ENCODE measurements around the gene ETV3.
A peak's percentile ranks its signal among the peaks of the same experiment; 100 is the strongest.

Gene ETV3

DNA sequence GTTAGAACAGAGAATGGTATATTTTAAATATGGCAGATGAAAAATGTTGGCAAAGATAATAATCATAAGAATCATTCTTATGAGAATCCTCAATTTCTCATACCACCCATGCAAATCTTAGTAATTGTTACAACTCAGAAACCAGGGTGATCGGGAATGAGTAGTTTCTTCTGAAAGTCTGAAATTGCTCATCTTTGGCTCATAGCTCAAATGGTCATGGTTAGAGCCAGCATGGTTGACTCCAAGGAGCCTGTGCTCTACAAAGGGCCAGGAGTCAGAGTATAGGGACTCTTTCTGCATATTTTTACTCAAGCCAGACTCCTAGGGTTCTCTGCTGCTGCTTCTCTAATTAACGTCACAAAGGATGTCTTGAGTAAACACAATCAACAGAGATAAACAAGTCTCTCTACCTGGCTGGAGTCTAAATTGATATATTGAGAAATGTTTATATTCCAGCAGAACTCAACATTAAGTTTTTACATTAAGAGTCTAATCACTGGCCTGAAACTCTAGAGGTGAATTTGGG, 1.9 kb upstream of the ETV3 start:
- Histone ChIP-seq H3K36me3 (ENCODE audit: insufficient read depth, low read length) (peaks cover 14% of the 10 kb centered on the region), H3K4me2 (ENCODE audit: insufficient read depth, low read length) (no peak overlapping the region), H3K4me3 (ENCODE audit: low read depth in 1 of 2, low read length in 2 of 2) (no peak overlapping the region), H3K79me2 (ENCODE audit: insufficient read depth, low read length) (peaks cover 38% of the 10 kb centered on the region), H3K9me3 (ENCODE audit: insufficient read depth, low read length, severe bottlenecking) (no peaks in the 10 kb centered on the region), H2AFZ (ENCODE audit: low read depth, low read length) (no peak overlapping the region), H3K27ac (ENCODE audit: low read length) (no peak overlapping the region), H3K4me1 (ENCODE audit: insufficient read depth, low read length) (peaks cover 35% of the 10 kb centered on the region), H3K9ac (ENCODE audit: low read depth, low read length) (no peak overlapping the region), H4K20me1 (ENCODE audit: insufficient read depth, low read length) (peaks cover 26% of the 10 kb centered on the region), H3K27me3 (ENCODE audit: insufficient read depth, low read length, poor library complexity) (peaks cover 10% of the 10 kb centered on the region)
- DNase-seq (no peak), ATAC-seq (ENCODE audit: insufficient read depth, low read depth) (no peak)
- no peak for TF ChIP-seq EZH2 (IDR thresholded peaks at IDR 0.05; ENCODE audit: borderline replicate concordance, low read depth, low read length, severe bottlenecking)
- TF ChIP-seq, protein P1, sequence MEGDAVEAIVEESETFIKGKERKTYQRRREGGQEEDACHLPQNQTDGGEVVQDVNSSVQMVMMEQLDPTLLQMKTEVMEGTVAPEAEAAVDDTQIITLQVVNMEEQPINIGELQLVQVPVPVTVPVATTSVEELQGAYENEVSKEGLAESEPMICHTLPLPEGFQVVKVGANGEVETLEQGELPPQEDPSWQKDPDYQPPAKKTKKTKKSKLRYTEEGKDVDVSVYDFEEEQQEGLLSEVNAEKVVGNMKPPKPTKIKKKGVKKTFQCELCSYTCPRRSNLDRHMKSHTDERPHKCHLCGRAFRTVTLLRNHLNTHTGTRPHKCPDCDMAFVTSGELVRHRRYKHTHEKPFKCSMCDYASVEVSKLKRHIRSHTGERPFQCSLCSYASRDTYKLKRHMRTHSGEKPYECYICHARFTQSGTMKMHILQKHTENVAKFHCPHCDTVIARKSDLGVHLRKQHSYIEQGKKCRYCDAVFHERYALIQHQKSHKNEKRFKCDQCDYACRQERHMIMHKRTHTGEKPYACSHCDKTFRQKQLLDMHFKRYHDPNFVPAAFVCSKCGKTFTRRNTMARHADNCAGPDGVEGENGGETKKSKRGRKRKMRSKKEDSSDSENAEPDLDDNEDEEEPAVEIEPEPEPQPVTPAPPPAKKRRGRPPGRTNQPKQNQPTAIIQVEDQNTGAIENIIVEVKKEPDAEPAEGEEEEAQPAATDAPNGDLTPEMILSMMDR (IDR thresholded peaks at IDR 0.05; ENCODE audit: borderline replicate concordance, extremely low read depth, low read length, poor library complexity, severe bottlenecking) = no peak

DNA sequence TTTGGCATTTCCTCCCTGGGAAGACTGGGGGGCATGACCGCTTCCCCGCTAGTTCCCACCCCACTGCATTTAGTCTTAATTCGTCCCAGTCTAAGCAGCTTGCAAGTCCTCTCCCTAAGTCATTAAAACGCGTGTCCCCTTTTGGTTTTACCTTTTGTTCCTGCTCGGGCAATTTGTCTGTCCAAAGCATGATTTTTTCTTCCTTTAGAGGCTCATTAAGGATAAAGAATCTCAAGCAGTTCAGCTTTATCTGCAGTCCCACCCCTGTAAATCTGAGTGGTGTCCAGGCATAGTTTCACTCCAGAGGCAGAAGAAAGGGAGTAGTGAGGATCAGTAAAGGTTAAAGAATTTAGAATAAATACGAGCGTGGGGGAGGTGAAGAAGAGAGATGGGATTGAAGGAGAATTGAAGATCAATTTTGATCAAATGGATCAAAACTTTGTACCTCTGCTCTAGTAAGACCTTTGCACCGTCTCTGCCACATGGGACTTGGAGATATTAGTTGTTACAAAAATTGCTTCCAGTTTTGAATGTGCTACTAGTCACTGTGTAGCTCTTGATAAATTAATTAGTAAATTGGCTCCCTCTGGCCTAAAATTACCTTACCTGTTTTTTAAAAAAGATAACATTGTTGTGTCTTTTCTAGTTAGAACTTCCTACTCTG, 989 bp upstream of the ETV3 start:
- Histone ChIP-seq H3K36me3 (ENCODE audit: insufficient read depth, low read length) (peaks cover 23% of the 10 kb centered on the region), H3K27me3 (ENCODE audit: insufficient read depth, low read length, poor library complexity) (peaks cover 10% of the 10 kb centered on the region), H3K4me3 (ENCODE audit: low read depth in 1 of 2, low read length in 2 of 2) (peak overlapping the region; percentile 56 to 78; a peak in 3 of 4 replicates), H3K4me2 (ENCODE audit: insufficient read depth, low read length) (peak overlapping the region; percentile 76), H3K4me1 (ENCODE audit: insufficient read depth, low read length) (peaks cover 45% of the 10 kb centered on the region), H4K20me1 (ENCODE audit: insufficient read depth, low read length) (peaks cover 33% of the 10 kb centered on the region), H2AFZ (ENCODE audit: low read depth, low read length) (peak overlapping the region; percentile 86), H3K79me2 (ENCODE audit: insufficient read depth, low read length) (peaks cover 43% of the 10 kb centered on the region), H3K27ac (ENCODE audit: low read length) (peak overlapping the region; percentile 88), H3K9ac (ENCODE audit: low read depth, low read length) (peak overlapping the region; percentile 89), H3K9me3 (ENCODE audit: insufficient read depth, low read length, severe bottlenecking) (no peaks in the 10 kb centered on the region)
- ATAC-seq (ENCODE audit: insufficient read depth, low read depth) = no peak; the same call in 2 of the 3 replicates
- no peak for DNase-seq
- TF ChIP-seq, protein P1 (IDR thresholded peaks at IDR 0.05; ENCODE audit: borderline replicate concordance, extremely low read depth, low read length, poor library complexity, severe bottlenecking) = no peak
- TF ChIP-seq EZH2 (IDR thresholded peaks at IDR 0.05; ENCODE audit: borderline replicate concordance, low read depth, low read length, severe bottlenecking) = no peak

DNA sequence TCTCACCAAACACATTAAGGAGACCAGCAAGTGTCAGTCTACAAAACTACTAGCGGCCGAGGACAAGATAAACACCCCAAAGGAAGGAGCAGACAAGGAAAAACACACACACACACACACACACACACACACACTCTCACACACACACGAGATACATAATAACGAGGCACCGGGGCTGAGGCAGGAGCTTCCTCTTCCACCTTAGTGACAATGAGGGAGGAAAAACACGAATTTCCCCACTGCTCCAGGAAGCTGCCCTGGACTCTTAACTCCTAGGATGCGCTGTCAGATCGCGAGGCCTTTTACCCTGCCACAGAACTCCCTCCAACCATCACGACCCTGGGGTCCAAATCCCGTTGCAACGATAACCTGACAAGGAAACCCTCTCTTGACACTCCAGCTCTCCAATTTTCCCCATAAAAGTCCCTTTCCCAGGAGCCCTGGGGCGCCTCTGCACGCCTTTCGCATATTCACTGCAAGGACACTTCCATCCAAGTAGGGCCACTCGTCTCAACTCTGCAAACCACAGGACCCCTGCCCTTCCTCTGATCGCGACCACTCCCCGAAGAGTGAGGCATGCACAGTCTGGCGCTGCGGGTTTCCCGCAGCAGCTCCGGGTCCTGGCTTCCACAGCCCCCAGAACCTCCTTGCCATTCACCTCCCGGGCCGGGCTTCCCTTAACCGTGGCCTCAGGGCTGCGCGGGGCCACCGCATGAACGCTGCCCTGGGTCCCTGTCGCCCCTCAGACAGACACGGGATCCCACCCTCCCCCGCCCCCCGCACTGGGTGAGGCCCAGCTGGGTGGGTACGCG, 581 bp downstream of the ETV3 start:
- TF ChIP-seq, protein P1 (IDR thresholded peaks at IDR 0.05; ENCODE audit: borderline replicate concordance, extremely low read depth, low read length, poor library complexity, severe bottlenecking) = no peak
- no peak for TF ChIP-seq EZH2 (IDR thresholded peaks at IDR 0.05; ENCODE audit: borderline replicate concordance, low read depth, low read length, severe bottlenecking)
- peak overlapping the region; percentile 89 for H3K9ac ChIP-seq (ENCODE audit: low read depth, low read length)
- ATAC-seq (ENCODE audit: insufficient read depth, low read depth) (peak; percentile 44), DNase-seq (peak; percentile 32)
- H3K79me2 ChIP-seq (ENCODE audit: insufficient read depth, low read length) = peaks cover 43% of the 10 kb centered on the region
- peak overlapping the region; percentile 56 to 78; a peak in 3 of 4 replicates for H3K4me3 ChIP-seq (ENCODE audit: low read depth in 1 of 2, low read length in 2 of 2)
- peaks cover 38% of the 10 kb centered on the region for H4K20me1 ChIP-seq (ENCODE audit: insufficient read depth, low read length)
- no peaks in the 10 kb centered on the region for H3K9me3 ChIP-seq (ENCODE audit: insufficient read depth, low read length, severe bottlenecking)
- peak overlapping the region; percentile 88 for H3K27ac ChIP-seq (ENCODE audit: low read length)
- H2AFZ ChIP-seq (ENCODE audit: low read depth, low read length) = peak overlapping the region; percentile 86
- H3K4me2 ChIP-seq (ENCODE audit: insufficient read depth, low read length) = peak overlapping the region; percentile 76
- peaks cover 30% of the 10 kb centered on the region for H3K36me3 ChIP-seq (ENCODE audit: insufficient read depth, low read length)
- H3K4me1 ChIP-seq (ENCODE audit: insufficient read depth, low read length) = peaks cover 61% of the 10 kb centered on the region
- peaks cover 10% of the 10 kb centered on the region for H3K27me3 ChIP-seq (ENCODE audit: insufficient read depth, low read length, poor library complexity)

Measured in DND-41 (cell line).